Central memory CD4-positive, alpha-beta T cell (primary cell): ENCODE results near the gene DPP9.
A peak's percentile ranks its signal among the peaks of the same experiment; 100 is the strongest.
"Not testable (repeated sequence)": the region's sequence is repeated elsewhere in the genome, so short reads cannot be mapped to it uniquely, and the experiment has no call there.

ENCODE experiments used
- DNase-seq: peaks from one replicate; pipeline ENCODE4 v3.0.0; 2022
- total RNA-seq, 3 experiments: gene quantifications; one replicate each; lab custom pipeline; 2026; lab: John Stamatoyannopoulos, UW

Gene DPP9
- total RNA-seq: 69.6 to 138 (median 79.2) reads per million in 3 experiments

GRCh38 chr19:4723595-4724514 lies at the start of gene DPP9:
Gene DPP9, minus strand, starts transcription at chr19:4723842. Its CDS starts 3,936 bp downstream, at chr19:4719906.
- peak; percentile 99 for DNase-seq

DNA sequence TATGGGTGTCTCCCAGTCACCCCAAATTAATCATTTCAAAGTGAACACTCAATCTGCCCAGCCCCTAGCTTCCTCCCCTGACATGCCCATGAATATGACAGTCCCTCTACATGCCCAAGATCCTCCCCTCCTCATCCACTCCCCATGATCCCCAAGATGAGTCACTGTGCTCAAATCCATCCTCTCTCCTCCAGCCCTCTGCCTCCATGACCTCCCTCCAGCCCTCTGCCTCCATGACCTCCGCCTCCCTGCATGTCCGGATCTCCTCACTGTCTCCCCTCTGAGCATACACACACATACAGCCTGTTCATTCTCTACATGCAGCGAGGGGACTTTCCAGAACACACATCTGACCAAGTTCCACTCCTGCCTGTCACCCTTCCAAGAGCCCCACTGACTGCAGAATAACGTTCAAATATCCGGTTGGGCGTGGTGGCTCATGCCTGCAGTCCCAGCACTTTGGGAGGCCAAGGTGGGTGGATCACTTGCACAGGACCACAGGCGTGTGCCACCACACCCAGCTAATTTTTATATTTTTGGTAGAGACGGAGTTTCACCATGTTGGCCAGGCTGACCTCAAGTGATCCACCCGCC lies 49.5 kb upstream of the DPP9 start:
- no peak for DNase-seq

- DNase-seq: no peak
Measured at GRCh38 chr19:4772566-4772965, 48.9 kb upstream of the DPP9 start.

- DNase-seq: peak; percentile 78
Measured at GRCh38 chr19:4768934-4769777, 45.5 kb upstream of the DPP9 start.

- DNase-seq: no peak
Measured at GRCh38 chr19:4764393-4764660, 40.7 kb upstream of the DPP9 start.

GRCh38 chr19:4763021-4763420 lies 39.4 kb upstream of the DPP9 start:
- no peak for DNase-seq

DNA sequence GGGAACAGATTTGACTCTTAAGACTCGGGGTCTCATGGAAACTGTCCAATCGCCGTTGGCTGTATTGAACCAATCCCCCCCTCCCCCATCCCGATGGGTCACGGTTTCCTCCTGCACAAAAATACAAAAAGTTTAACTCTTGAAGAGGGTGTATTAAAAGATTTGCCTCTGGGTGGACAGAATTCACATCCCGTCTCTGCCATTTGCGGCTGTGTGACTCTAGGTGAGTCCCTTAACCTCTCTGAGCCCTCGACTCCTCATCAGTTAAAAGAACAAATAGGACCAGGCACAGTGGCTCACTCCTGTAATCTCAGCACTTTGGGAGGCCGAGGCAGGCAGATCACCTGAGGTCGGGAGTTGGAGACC lies 36.6 kb upstream of the DPP9 start:
- no peak for DNase-seq

DNA sequence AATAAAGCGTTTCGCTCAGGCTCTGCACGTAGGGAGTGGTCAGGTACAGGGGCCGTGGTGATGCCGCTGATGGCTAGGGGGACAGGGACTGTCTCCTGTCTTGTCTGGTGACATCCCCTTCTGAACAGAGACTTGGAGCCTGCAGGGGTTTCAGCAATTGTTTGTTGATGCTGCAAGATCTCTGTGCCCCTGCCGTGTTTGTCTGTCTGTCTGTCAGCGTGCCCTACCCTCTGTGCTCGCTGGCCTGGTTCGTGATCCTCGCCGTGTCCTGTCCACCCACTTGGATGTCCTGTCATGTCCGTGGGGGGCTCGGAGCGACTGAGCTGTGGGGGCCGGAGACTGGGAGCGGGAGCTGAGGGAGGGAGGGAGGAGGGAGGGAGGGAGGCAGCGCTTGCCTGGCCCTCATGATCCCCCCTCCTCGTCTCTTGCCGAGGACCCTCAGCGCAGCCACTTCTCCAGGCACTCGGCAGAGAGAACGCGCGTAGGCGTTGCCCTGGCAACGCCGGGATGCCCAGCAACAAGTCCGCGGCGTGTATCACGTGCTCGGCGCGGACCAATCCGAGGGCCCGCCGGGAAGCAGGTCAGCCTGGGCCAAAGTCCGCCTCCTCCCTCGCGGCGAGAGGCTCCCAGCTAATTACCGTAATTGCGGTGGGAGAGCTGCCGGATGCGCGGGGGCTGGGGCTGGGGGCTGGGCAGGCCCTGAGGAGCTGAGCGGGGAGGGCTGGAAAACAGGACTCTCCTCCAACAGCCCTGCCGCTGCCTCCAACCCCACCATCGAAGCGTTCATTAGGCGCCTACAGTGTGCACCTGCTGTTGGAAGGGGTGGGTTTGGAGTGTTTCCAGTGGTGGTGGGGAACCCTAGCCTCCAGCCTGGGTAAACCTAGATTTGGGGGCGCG lies 36.0 kb upstream of the DPP9 start:
- peak; percentile 37 for DNase-seq

DNA sequence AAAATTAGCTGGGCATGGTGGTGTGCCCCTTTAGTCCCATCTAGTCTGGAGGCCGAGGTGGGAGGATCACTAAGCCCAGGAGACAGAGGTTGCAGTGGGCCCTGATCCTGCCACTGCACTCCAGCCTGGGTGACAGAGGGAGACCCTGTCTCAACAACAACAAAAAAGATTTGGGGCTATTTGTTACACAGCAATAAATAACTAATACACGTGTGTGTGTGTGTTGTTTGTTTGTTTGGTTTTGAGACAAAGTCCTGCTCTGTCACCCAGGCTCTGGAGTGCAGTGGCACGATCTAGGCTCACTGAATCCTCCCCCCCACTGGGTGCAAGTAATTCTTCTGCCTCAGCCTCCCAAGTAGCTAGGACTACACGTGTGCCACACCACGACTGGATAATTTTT lies 35.0 kb upstream of the DPP9 start:
- no peak for DNase-seq

- no peak for DNase-seq
Measured at GRCh38 chr19:4758082-4758481, 34.4 kb upstream of the DPP9 start.

DNA sequence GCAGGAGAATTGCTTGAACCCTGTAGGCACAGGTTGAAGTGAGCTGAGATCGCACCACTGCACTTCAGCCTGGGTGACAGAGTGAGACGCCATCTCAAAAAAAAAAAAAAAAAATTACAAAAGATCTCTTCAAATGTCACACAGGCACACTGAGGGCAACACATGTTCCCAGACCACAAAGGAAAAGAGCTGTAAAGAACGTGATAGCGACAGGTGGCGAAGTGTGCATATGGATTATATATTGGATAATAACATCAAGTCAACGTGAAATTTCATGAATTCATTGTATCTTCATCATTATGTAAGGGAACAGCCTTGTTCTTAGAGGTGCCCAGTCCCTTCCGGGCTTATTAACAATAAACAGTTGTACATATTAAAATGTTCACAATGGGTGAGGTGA lies 31.8 kb upstream of the DPP9 start:
- DNase-seq: no peak

- DNase-seq: no peak
Measured at GRCh38 chr19:4754248-4754647, 30.6 kb upstream of the DPP9 start.

GRCh38 chr19:4749870-4750590 lies 26.4 kb upstream of the DPP9 start:
- no peak for DNase-seq

DNA sequence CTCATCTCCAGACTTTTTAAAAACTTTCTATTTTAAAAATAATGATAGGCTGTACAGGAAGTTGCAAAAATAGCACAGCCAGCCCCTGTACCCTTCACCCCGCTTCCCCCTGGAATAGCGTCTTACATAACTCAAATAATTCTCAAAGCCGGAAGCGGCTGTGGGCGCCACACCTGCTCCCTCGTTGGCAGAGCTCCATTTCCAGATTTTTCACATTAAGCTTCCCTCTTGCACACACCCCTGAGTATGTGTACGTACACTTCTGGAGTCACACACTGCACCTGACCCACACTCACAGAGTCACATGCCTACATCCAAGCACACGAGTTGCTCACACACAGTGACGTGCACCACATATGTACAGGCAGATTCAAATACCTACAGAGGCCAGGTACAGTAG lies 24.9 kb upstream of the DPP9 start:
- DNase-seq: no peak

- no peak for DNase-seq
Measured at GRCh38 chr19:4748185-4748584, 24.5 kb upstream of the DPP9 start.

DNA sequence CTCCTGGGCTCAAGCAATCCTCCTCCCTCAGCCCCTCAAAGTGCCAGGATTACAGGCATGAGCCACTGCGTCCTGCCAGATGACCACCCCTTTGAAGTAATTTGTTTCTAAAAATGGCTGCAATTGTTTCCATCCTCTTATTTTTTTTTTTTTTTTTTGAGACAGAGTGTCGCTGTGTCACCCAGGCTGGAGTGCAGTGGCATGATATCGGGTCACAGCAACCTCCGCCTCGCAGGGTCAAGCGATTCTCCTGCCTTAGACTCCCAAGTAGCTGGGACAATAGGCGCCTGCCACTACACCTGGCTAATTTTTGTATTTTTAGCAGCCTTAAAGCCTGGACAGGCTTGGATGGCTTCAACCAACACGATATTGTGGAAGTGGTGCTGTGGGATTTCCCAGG lies 22.3 kb upstream of the DPP9 start:
- DNase-seq: no peak

DNA sequence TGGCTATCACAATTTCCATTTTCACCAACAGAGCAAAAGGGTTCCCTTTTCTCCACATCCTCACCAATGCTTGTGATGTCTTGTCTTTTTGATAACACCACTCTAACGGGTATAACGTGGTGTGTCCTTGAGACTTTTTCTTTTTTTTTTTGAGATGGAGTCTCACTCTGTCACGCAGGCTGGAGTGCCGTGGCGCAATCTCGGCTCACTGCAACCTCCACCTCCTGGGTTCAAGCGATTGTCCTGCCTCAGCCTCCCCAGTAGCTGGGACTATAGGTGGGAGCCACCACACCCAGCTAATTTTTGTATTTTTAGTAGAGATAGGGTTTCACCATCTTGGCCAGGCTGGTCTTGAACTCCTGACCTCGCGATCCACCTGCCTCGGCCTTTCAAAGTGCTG lies 21.5 kb upstream of the DPP9 start:
- DNase-seq: not testable (repeated sequence)

GRCh38 chr19:4744451-4745174 lies 21.0 kb upstream of the DPP9 start:
- no peak for DNase-seq

- DNase-seq: no peak
Measured at GRCh38 chr19:4742723-4743646, 19.3 kb upstream of the DPP9 start.

DNA sequence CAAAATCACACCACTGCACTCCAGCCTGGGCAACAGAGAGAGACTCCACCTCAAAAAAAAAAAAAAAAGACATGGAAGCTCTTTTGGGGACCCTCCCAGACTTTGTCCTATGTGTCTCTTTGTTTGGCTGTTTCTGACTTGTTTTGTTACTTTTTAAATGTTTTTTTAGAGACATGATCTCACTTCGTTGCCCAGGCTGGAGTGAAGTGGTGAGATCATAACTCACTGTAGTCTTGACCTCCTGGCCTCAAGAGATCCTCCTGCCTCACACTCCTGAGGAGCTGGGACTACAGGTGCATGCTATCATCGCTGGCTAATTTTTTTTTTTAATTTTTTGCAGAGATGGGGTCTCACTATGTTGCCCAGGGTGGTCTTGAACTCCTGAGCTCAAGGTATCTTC lies 16.4 kb upstream of the DPP9 start:
- DNase-seq: no peak
